WTC11 (cell line): Measurements from ENCODE around the gene ORAI1. TPM values are rescaled to one million over a fixed set of nuclear protein-coding genes. Genes with fewer than 3 reads are reported as not detected.

Experiments
- ATAC-seq: fragments of 200-7000 bp; cut with Tn5 transposase; 2 replicates; pipeline ENCODE4 v1.10.0; 2021; ENCODE audit warnings: mild to moderate bottlenecking, moderate library complexity
- CTCF ChIA-PET: fragments of 300-600 bp; sonication (Branson Sonifier 250); formaldehyde crosslinking; loops from one replicate; lab custom pipeline; 2021; ENCODE audit warnings: antibody characterized with exemption; lab: Charles Lee
- POLR2A ChIA-PET: fragments of 350-600 bp; sonication (Branson Sonifier 250); formaldehyde crosslinking; loops from one replicate; lab custom pipeline; 2021; ENCODE audit warnings: antibody characterized with exemption; lab: Charles Lee
- DNase-seq: peaks from one replicate; pipeline ENCODE4 v3.0.0; 2021; ENCODE audit warnings: low spot score
- H3K27ac Mint-ChIP-seq: 2 replicates; pipeline ENCODE4 v1.8.0; 2021; ENCODE audit warnings: mixed read lengths
- H3K27me3 Mint-ChIP-seq: 2 replicates; pipeline ENCODE4 v1.8.0; 2021; ENCODE audit warnings: low read depth, mild to moderate bottlenecking, moderate library complexity, mixed read lengths
- H3K36me3 Mint-ChIP-seq: 2 replicates; pipeline ENCODE4 v1.8.0; 2021; ENCODE audit warnings: mixed read lengths
- H3K4me1 Mint-ChIP-seq: 2 replicates; pipeline ENCODE4 v1.8.0; 2022; ENCODE audit warnings: mixed read lengths
- H3K4me3 Mint-ChIP-seq: 2 replicates; pipeline ENCODE4 v1.8.0; 2021; ENCODE audit warnings: mild to moderate bottlenecking, moderate library complexity, mixed read lengths
- H3K9me3 Mint-ChIP-seq: 2 replicates; pipeline ENCODE4 v1.8.0; 2021; ENCODE audit warnings: mixed read lengths
- AFF4 ChIP-seq: sonication (generic); formaldehyde crosslinking; IDR thresholded peaks from 2 replicates; pipeline ENCODE4 v1.8.1; 2023; ENCODE audit warnings: mild to moderate bottlenecking, missing genetic modification reagents, borderline replicate concordance
- CBFB ChIP-seq: sonication (generic); formaldehyde crosslinking; IDR thresholded peaks from 2 replicates; pipeline ENCODE4 v1.8.1; 2022; ENCODE audit warnings: mild to moderate bottlenecking, low read depth, missing genetic modification reagents
- CREB1 ChIP-seq: sonication (generic); formaldehyde crosslinking; IDR thresholded peaks from 2 replicates; pipeline ENCODE4 v1.8.0; 2023; ENCODE audit warnings: mild to moderate bottlenecking, missing genetic modification reagents
- CREM ChIP-seq: sonication (generic); formaldehyde crosslinking; IDR thresholded peaks from 2 replicates; pipeline ENCODE4 v1.8.1; 2022; ENCODE audit warnings: mild to moderate bottlenecking, missing genetic modification reagents, moderate library complexity
- E2F1 ChIP-seq: sonication (generic); formaldehyde crosslinking; IDR thresholded peaks from 2 replicates; pipeline ENCODE4 v1.8.0; 2022; ENCODE audit warnings: mild to moderate bottlenecking, missing genetic modification reagents
- FOXK1 ChIP-seq: sonication (generic); formaldehyde crosslinking; IDR thresholded peaks from 2 replicates; pipeline ENCODE4 v1.8.0; 2022; ENCODE audit warnings: mild to moderate bottlenecking, moderate library complexity, missing genetic modification reagents
- KAT7 ChIP-seq: sonication (generic); formaldehyde crosslinking; IDR thresholded peaks from 2 replicates; pipeline ENCODE4 v1.8.1; 2023; ENCODE audit warnings: missing genetic modification reagents, mild to moderate bottlenecking, borderline replicate concordance
- TCF7 ChIP-seq: sonication (generic); formaldehyde crosslinking; IDR thresholded peaks from 2 replicates; pipeline ENCODE4 v1.8.0; 2022; ENCODE audit warnings: mild to moderate bottlenecking, low read depth, missing genetic modification reagents, moderate library complexity
- TP53 ChIP-seq: sonication (generic); formaldehyde crosslinking; IDR thresholded peaks from 2 replicates; pipeline ENCODE4 v1.8.1; 2023; ENCODE audit warnings: mild to moderate bottlenecking, missing genetic modification reagents
- ZMAT4 ChIP-seq: fragments of 250-450 bp; sonication (Bioruptor Pico); IDR thresholded peaks from 2 replicates; pipeline ENCODE4 v1.9.0; 2021; ENCODE audit warnings: mild to moderate bottlenecking
- ZNF263 ChIP-seq: sonication (generic); formaldehyde crosslinking; IDR thresholded peaks from 2 replicates; pipeline ENCODE4 v1.8.1; 2022; ENCODE audit warnings: low read depth, mild to moderate bottlenecking, moderate library complexity, missing genetic modification reagents
- ZNF425 ChIP-seq: fragments of 250-450 bp; sonication (Bioruptor Pico); conservative IDR thresholded peaks from 2 replicates; pipeline ENCODE4 v1.9.0; 2021; ENCODE audit warnings: mild to moderate bottlenecking
- total RNA-seq: library from RNA; stranded (reverse); gene quantifications from 3 replicates; pipeline ENCODE4 v1.2.3, GENCODE V29; 2021

Gene ORAI1
- total RNA-seq, 1 experiment from 2014 or later = 27.7 TPM

- no peak for TF ChIP-seq ZMAT4
Measured at GRCh38 chr12:121641343-121641630, 15.0 kb downstream of the ORAI1 start (continued).

GRCh38 chr12:121648458-121649028 is 22.2 kb downstream of the ORAI1 start:
- no peak for TF ChIP-seq TCF7
- TF ChIP-seq CREB1 = no peak
- no peak for TF ChIP-seq FOXK1 (CRISPR knock-in tag)
- TF ChIP-seq CREM = no peak
- no peak for TF ChIP-seq E2F1 (CRISPR knock-in tag)
- TF ChIP-seq ZNF263 (CRISPR knock-in tag) = no peak
- no peak for TF ChIP-seq TP53 (CRISPR knock-in tag)
- no peak for TF ChIP-seq CBFB (CRISPR knock-in tag)
- no peak for TF ChIP-seq KAT7 (CRISPR knock-in tag)
- H3K4me3 Mint-ChIP-seq = no peak overlapping the region
- CTCF ChIA-PET = interaction anchor here (0.7 to 2.5 kb wide), 3 partner anchors 21 to 201 kb away, joined by 3 to 7 read pairs (median 3); no protein-coding TSS in a partner anchor
- H3K4me1 Mint-ChIP-seq = peaks cover 5% of the 10 kb centered on the region; the same call in 1 of the 2 replicates
- peaks cover 2% of the 10 kb centered on the region; the same call in 1 of the 2 replicates for H3K36me3 Mint-ChIP-seq
- POLR2A ChIA-PET = interaction anchor here (0.6 to 0.7 kb wide), 2 partner anchors 90 to 155 kb away, joined by 3 to 6 read pairs; no protein-coding TSS in a partner anchor
- H3K27ac Mint-ChIP-seq = no peak overlapping the region; the same call in 1 of the 2 replicates
- ATAC-seq = no peak
- no peaks in the 10 kb centered on the region for H3K9me3 Mint-ChIP-seq
- no peak for DNase-seq
- no peaks in the 10 kb centered on the region for H3K27me3 Mint-ChIP-seq

GRCh38 chr12:121649322-121649721 is 23.0 kb downstream of the ORAI1 start:
- Mint-ChIP-seq H3K27ac (no peak overlapping the region), H3K27me3 (no peaks in the 10 kb centered on the region), H3K4me3 (no peak overlapping the region), H3K36me3 (peaks cover 2% of the 10 kb centered on the region; the same call in 1 of the 2 replicates), H3K4me1 (peaks cover 8% of the 10 kb centered on the region), H3K9me3 (no peaks in the 10 kb centered on the region)
- no peak for TF ChIP-seq KAT7 (CRISPR knock-in tag)
- TF ChIP-seq ZNF425 = no peak
- TF ChIP-seq AFF4 = no peak
- DNase-seq (no peak), ATAC-seq (no peak)
- POLR2A ChIA-PET = interaction anchor here (0.6 kb wide), 2 partner anchors 9 to 91 kb away, joined by 4 to 6 read pairs; no protein-coding TSS in a partner anchor
- CTCF ChIA-PET = interaction anchor here (0.6 to 2.9 kb wide), 5 partner anchors 11 to 145 kb away, joined by 3 to 10 read pairs (median 3); partner anchors contain the start of gene MORN3
